IMR-90 (cell line): ENCODE results near the gene OTUB2. TPM values are rescaled to one million over a fixed set of nuclear protein-coding genes. Genes with fewer than 3 reads are reported as not detected.

Source experiments
- ATAC-seq: fragments of 200-7000 bp; cut with Tn5 transposase; 2 replicates; pipeline ENCODE4 v1.9.1; 2020; ENCODE audit warnings: low read depth, mild to moderate bottlenecking, moderate library complexity
- BruUV-seq: library from RNA; stranded (reverse); fragments of 400-500 nt; replicated peaks from 2 replicates; lab custom pipeline; 2021; lab: Mats Ljungman, UMichigan
- CTCF ChIA-PET: fragments of 300-600 bp; formaldehyde crosslinking; extraction: SDS; loops from one replicate; lab custom pipeline; 2021; ENCODE audit warnings: antibody characterized with exemption; lab: Yijun Ruan, JAX
- POLR2A ChIA-PET: fragments of 300-600 bp; sonication (Branson Sonifier 250); formaldehyde crosslinking; loops from one replicate; lab custom pipeline; 2022; ENCODE audit warnings: antibody characterized with exemption; ENCODE audit not compliant: unreplicated experiment; lab: Charles Lee
- DNase-seq: peaks from one replicate; pipeline ENCODE4 v3.0.0; 2013
- H2AFZ ChIP-seq: replicated peaks from 2 replicates; pipeline ENCODE3; 2013; ENCODE audit warnings: low read length, mild to moderate bottlenecking; ENCODE audit not compliant: poor library complexity
- H2AK5ac ChIP-seq: 2 replicates; pipeline ENCODE4 v1.6.1; 2013; ENCODE audit warnings: low read depth, low read length, inconsistent platforms
- H2AK9ac ChIP-seq: replicated peaks from 2 replicates; pipeline ENCODE3; 2013; ENCODE audit warnings: mild to moderate bottlenecking, low read depth, low read length, moderate library complexity; ENCODE audit not compliant: poor library complexity
- H2BK120ac ChIP-seq: 2 replicates; pipeline ENCODE4 v1.6.1; 2013; ENCODE audit warnings: low read depth, low read length, inconsistent platforms
- H2BK15ac ChIP-seq: 3 replicates; pipeline ENCODE4 v1.6.1; 2013; ENCODE audit warnings: low read depth, low read length, inconsistent platforms
- H2BK20ac ChIP-seq: 2 replicates; pipeline ENCODE4 v1.6.1; 2013; ENCODE audit warnings: low read depth, mild to moderate bottlenecking, inconsistent platforms, low read length, moderate library complexity
- H2BK5ac ChIP-seq: 2 replicates; pipeline ENCODE4 v1.6.1; 2013; ENCODE audit warnings: mild to moderate bottlenecking, low read depth, low read length, inconsistent platforms; ENCODE audit not compliant: poor library complexity, severe bottlenecking
- H3K14ac ChIP-seq: replicated peaks from 2 replicates; pipeline ENCODE4 v1.6.1; 2013; ENCODE audit warnings: low read depth, low read length, inconsistent platforms
- H3K18ac ChIP-seq: 2 replicates; pipeline ENCODE4 v1.6.1; 2013; ENCODE audit warnings: low read depth, low read length, control low read depth
- H3K23ac ChIP-seq: 2 replicates; pipeline ENCODE4 v1.6.1; 2013; ENCODE audit warnings: low read depth, low read length, inconsistent platforms
- H3K27ac ChIP-seq: 2 replicates; pipeline ENCODE4 v1.5.1; 2013; ENCODE audit warnings: mild to moderate bottlenecking, control low read depth, low read length; ENCODE audit not compliant: insufficient read depth
- H3K27me3 ChIP-seq: 2 replicates; pipeline ENCODE4 v1.6.1; 2013; ENCODE audit warnings: low read length; ENCODE audit not compliant: control insufficient read depth, insufficient read depth
- H3K36me3 ChIP-seq: 2 replicates; pipeline ENCODE4 v1.6.1; 2013; ENCODE audit warnings: low read length, mixed read lengths; ENCODE audit not compliant: control insufficient read depth, insufficient read depth
- H3K4ac ChIP-seq: 2 replicates; pipeline ENCODE4 v1.6.1; 2013; ENCODE audit warnings: low read depth, low read length, inconsistent platforms
- H3K4me1 ChIP-seq: 2 replicates; pipeline ENCODE4 v1.6.1; 2013; ENCODE audit warnings: low read length, mixed read lengths; ENCODE audit not compliant: control insufficient read depth, insufficient read depth
- H3K4me2 ChIP-seq: 2 replicates; pipeline ENCODE4 v1.6.1; 2013; ENCODE audit warnings: low read depth, mild to moderate bottlenecking, control low read depth, low read length, moderate library complexity
- H3K4me3 ChIP-seq: 2 replicates; pipeline ENCODE4 v1.5.1; 2013; ENCODE audit warnings: low read depth, mild to moderate bottlenecking, control low read depth, low read length, moderate library complexity; ENCODE audit not compliant: insufficient read depth
- H3K56ac ChIP-seq: 2 replicates; pipeline ENCODE4 v1.6.1; 2013; ENCODE audit warnings: low read length, inconsistent platforms; ENCODE audit not compliant: insufficient read depth; ENCODE audit errors: extremely low read depth
- H3K79me1 ChIP-seq, 2 experiments: 2 replicates each; pipeline ENCODE4 v1.6.1; 2013; ENCODE audit warnings: low read length in 2 of 2, inconsistent platforms in 1 of 2, low read depth in 1 of 2
- H3K9ac ChIP-seq: 2 replicates; pipeline ENCODE4 v1.6.1; 2013; ENCODE audit warnings: low read depth, low read length, control low read depth
- H3K9me1 ChIP-seq: 2 replicates; pipeline ENCODE4 v1.6.1; 2013; ENCODE audit warnings: low read length, inconsistent platforms; ENCODE audit not compliant: insufficient read depth
- H3K9me3 ChIP-seq: 2 replicates; pipeline ENCODE4 v1.6.1; 2013; ENCODE audit warnings: low read length; ENCODE audit not compliant: control insufficient read depth, insufficient read depth
- H4K20me1 ChIP-seq: 2 replicates; pipeline ENCODE4 v1.6.1; 2013; ENCODE audit warnings: low read length, inconsistent platforms; ENCODE audit not compliant: insufficient read depth
- H4K5ac ChIP-seq: 2 replicates; pipeline ENCODE4 v1.6.1; 2013; ENCODE audit warnings: mild to moderate bottlenecking, low read depth, low read length, control low read depth
- H4K8ac ChIP-seq, 2 experiments: 2 replicates each; pipeline ENCODE4 v1.6.1; 2013; ENCODE audit warnings: low read depth in 2 of 2, low read length in 2 of 2, control low read depth in 1 of 2, inconsistent platforms in 1 of 2
- H4K91ac ChIP-seq: 2 replicates; pipeline ENCODE4 v1.6.1; 2013; ENCODE audit warnings: low read depth, low read length, inconsistent platforms; ENCODE audit not compliant: insufficient read depth
- BHLHE40 ChIP-seq: fragments of 150-350 bp; IDR thresholded peaks from 2 replicates; pipeline ENCODE4 v1.6.1; 2016; ENCODE audit warnings: mild to moderate bottlenecking, low read depth, low read length
- CHD1 ChIP-seq: IDR thresholded peaks from 2 replicates; pipeline ENCODE4 v1.6.1; 2012; ENCODE audit warnings: low read depth, low read length, improper control_type of control experiment
- CTCF ChIP-seq: conservative IDR thresholded peaks from 2 replicates; pipeline ENCODE4 v1.5.1; 2012; ENCODE audit warnings: mild to moderate bottlenecking, low read depth, low read length, improper control_type of control experiment
- FOS ChIP-seq: fragments of 150-350 bp; IDR thresholded peaks from 2 replicates; pipeline ENCODE4 v1.6.1; 2016; ENCODE audit warnings: low read depth, low read length
- MAFK ChIP-seq: IDR thresholded peaks from 2 replicates; pipeline ENCODE4 v1.6.1; 2012; ENCODE audit warnings: low read depth, low read length, improper control_type of control experiment
- MAZ ChIP-seq: IDR thresholded peaks from 2 replicates; pipeline ENCODE4 v1.6.1; 2012; ENCODE audit warnings: low read depth, mild to moderate bottlenecking, low read length, improper control_type of control experiment, moderate library complexity, borderline replicate concordance
- POLR2A ChIP-seq: IDR thresholded peaks from 2 replicates; pipeline ENCODE4 v1.6.1; 2012; ENCODE audit warnings: mild to moderate bottlenecking, low read depth, low read length
- RAD21 ChIP-seq: IDR thresholded peaks from 2 replicates; pipeline ENCODE4 v1.6.1; 2012; ENCODE audit warnings: low read length, improper control_type of control experiment
- RCOR1 ChIP-seq: IDR thresholded peaks from 2 replicates; pipeline ENCODE4 v1.6.1; 2012; ENCODE audit warnings: mild to moderate bottlenecking, low read length, improper control_type of control experiment; ENCODE audit not compliant: insufficient replicate concordance
- WGBS, 2 experiments: methylation state at CpG; one replicate each; pipeline versions ENCODE4 v1.1.5 to v1.1.7; 2013; ENCODE audit warnings: missing lambda C conversion rate in 2 of 2; ENCODE audit not compliant: insufficient read length in 1 of 2; ENCODE audit errors: extremely low coverage in 2 of 2; 5-methylcytosine and 5-hydroxymethylcytosine counted together
- dilution Hi-C: fragments of 300-500 bp; cut with HindIII; formaldehyde crosslinking; loops from one replicate; pipeline ENCODE4 v1.14.3; 2018; ENCODE audit warnings: low sequenced_read_pairs; ENCODE audit not compliant: unreplicated experiment
- in situ Hi-C: fragments of 300-500 bp; cut with MboI; formaldehyde crosslinking; loops from 3 replicates; pipeline ENCODE4 v1.14.3; 2019; ENCODE audit warnings: low sequenced_read_pairs, inconsistent platforms, mixed read lengths
- intact Hi-C: fragments of 100-400 bp; cut with micrococcal nuclease; formaldehyde crosslinking; loops from 2 replicates; pipeline ENCODE4 v1.10.0; 2022
- polyA plus RNA-seq, 3 experiments: library from polyadenylated mRNA; depleted of rRNA; stranded (reverse); fragments of >200 nt; gene quantifications; 2 replicates each; pipeline ENCODE4 v1.2.3, GENCODE V29; 2012; ENCODE audit warnings: low replicate concordance in 1 of 3
- total RNA-seq: library from RNA; depleted of rRNA; stranded (reverse); fragments of >200 nt; gene quantifications from 2 replicates; pipeline ENCODE4 v1.2.3, GENCODE V29; 2012

Gene OTUB2
- total and polyA plus RNA-seq, 2 of the 4 experiments (the other 2 are of a cell fraction): 1.1 to 2.5 TPM

- H3K9me1 ChIP-seq: peaks cover 6% of the 10 kb centered on the region
- no peak overlapping the region for H3K4me2 ChIP-seq
- peaks cover 14% of the 10 kb centered on the region for H4K20me1 ChIP-seq
- no peak overlapping the region for H3K18ac ChIP-seq
- ChIA-PET CTCF (no interaction called here), POLR2A (no interaction called here)
- ATAC-seq (no peak), DNase-seq (no peak)
- dilution Hi-C loops: no loop called here
- peaks cover 6% of the 10 kb centered on the region for H3K4me1 ChIP-seq
- no peak overlapping the region for H4K5ac ChIP-seq
- H2AK9ac ChIP-seq: no peak overlapping the region
- no peak overlapping the region for H3K56ac ChIP-seq
- H3K9me3 ChIP-seq: no peaks in the 10 kb centered on the region
- in situ Hi-C loops: no loop called here
- no peak overlapping the region for H2BK20ac ChIP-seq
- H4K91ac ChIP-seq: no peak overlapping the region
- no TSS peak for BruUV-seq
- no peak overlapping the region for H3K4ac ChIP-seq
- H3K23ac ChIP-seq: no peak overlapping the region
- no peak overlapping the region for H3K9ac ChIP-seq
- no peak overlapping the region for H2BK120ac ChIP-seq
- no CpG with 5 or more reads among the region's 1 CpG for WGBS, 2 experiments
- no peak overlapping the region for H2BK5ac ChIP-seq
- H3K14ac ChIP-seq: no peak overlapping the region
- peaks cover 42 to 47% of the 10 kb centered on the region in 2 experiments for H3K79me1 ChIP-seq
- no peak overlapping the region for H2AK5ac ChIP-seq
- no peak overlapping the region for H4K8ac ChIP-seq
- no peak overlapping the region for H3K27ac ChIP-seq
- TF ChIP-seq CHD1: no peak
- TF ChIP-seq MAFK: no peak
- TF ChIP-seq MAZ: no peak
- no peak for TF ChIP-seq FOS
- TF ChIP-seq POLR2A: no peak
- TF ChIP-seq BHLHE40: no peak
- no peak for TF ChIP-seq RAD21
- no peak for TF ChIP-seq CTCF
- TF ChIP-seq RCOR1: no peak
- H2AFZ ChIP-seq: no peak overlapping the region
- no peak overlapping the region for H2BK15ac ChIP-seq
- intact Hi-C loops: no loop called here
- H3K4me3 ChIP-seq: no peak overlapping the region
- no peaks in the 10 kb centered on the region for H3K27me3 ChIP-seq
- peaks cover 67% of the 10 kb centered on the region for H3K36me3 ChIP-seq
Measured at GRCh38 chr14:94058128-94058673, 32.1 kb downstream of the OTUB2 start.
